GM04504 (cell line): Measurements from ENCODE around the gene ZBTB34.
"Not testable (repeated sequence)": the region's sequence is repeated elsewhere in the genome, so short reads cannot be mapped to it uniquely, and the experiment has no call there.

Experiments
- DNase-seq: peaks from one replicate; pipeline ENCODE4 v3.0.0-alpha.2; 2012; ENCODE audit warnings: low read depth

ZBTB34 gene

GRCh38 chr9:126860077-126860756 is at the start of gene ZBTB34:
Gene ZBTB34, plus strand, starts transcription at chr9:126860639. Its CDS starts 18,761 bp downstream, at chr9:126879400.
- no peak for DNase-seq

DNA sequence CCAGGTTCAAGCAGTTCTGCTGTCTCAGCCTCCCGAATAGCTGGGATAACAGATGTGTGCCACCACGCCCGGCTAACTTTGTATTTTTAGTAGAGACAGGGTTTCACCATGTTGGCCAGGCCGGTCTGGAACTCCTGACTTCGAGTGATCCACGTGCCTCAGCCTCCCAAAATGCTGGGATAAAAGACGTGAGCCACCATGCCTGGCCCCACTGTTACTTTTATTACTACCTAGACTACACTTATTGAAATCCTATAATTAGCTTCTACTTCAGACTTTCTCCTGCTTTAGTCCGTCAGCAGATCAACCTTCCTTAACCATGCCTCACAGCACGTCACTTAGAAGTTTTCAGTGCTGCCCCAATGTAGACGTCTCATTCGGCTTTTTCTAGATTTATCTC is 47.4 kb upstream of the ZBTB34 start:
- no peak for DNase-seq

DNA sequence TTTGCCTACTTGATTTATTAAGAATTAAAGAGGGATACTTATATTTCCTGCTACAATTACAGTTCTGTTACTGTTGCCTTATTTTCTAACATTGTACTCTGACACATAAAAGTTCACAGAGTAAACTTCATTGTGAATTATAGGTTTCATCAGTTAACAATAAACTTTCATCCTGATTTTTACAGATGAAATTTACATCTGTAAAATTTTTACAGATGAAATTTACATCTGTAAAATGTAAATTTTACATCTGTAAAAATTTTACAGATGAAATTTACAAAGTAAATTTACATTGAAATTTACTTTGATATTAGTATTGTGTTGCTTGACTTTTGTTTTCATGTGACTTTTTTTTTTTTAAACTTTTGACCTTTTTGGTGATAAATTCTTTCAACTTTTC is 46.3 kb upstream of the ZBTB34 start:
- no peak for DNase-seq

DNA sequence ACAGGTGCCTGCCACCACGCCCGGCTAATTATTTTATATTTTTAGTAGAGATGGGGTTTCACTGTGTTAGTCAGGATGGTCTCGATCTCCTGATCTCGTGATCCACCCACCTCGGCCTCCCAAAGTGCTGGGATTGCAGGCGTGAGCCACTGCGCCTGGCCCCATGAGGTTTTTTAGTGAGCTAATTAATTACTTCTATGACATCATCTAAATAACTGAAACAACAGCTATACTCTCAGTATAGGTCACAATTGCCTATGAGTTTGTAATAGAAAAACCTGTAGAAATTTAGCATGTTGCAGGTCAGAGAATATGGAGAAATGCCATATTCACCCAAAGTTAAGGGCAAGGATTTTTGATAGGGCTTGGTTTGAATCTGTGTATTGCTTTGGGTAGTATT is 42.8 kb upstream of the ZBTB34 start:
- not testable (repeated sequence) for DNase-seq

DNA sequence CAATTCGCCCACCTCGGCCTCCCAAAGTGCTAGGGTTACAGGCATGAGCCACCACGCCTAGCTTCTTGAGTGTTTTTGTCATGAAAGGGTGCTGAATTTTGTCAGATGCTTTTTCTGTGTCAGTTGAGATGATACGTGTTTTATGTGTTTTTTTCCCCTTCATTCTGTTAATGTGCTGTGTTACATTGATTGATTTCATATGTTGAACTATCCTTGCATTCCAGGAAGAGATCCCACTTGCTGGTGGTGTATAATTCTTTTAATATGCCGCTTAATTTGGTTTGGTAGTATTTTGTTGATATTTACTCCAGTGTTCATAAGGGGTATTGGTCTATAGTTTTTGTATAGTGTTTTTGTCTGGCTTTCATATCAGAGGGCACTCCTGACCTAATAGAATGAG is 42.0 kb upstream of the ZBTB34 start:
- DNase-seq: no peak

DNA sequence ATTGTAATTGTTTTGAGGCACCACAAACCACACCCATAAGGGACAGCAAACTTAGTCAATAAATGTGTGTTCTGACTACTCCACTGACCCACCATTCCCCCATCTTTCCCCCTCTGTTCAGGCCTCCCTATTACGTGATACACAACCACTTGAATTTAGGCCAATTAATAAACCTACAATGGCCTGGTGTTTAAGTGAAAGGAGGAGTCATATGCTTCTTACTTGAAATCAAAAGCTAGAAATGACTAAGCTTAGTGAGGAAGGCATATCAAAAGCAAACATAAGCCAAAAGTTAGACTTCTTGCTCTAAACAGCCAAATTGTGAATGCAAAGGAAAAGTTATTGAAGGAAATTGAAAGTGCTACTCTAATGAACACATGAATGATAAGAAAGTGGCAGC is 41.0 kb upstream of the ZBTB34 start:
- DNase-seq: no peak

- DNase-seq: no peak
Measured at GRCh38 chr9:126822278-126822677, 38.2 kb upstream of the ZBTB34 start.

GRCh38 chr9:126822873-126823272 is 37.6 kb upstream of the ZBTB34 start:
- DNase-seq: no peak

DNA sequence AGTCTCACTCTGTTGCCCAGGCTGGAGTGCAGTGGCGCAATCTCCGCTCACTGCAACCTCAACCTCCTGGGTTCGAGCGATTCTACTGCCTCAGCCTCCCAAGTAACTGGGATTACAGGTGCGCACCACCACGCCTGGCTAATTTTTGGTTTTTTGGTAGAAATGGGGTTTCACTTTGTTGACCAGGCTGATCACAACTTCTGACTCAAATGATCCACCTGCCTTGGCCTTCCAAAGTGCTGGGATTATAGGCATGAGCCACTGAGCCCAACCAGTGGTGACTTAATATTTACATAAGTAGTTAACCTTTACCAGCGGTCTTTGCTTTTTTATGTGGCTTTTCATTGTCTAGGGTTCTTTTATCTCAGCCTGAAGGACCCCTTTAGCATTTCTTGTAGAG is 36.4 kb upstream of the ZBTB34 start:
- not testable (repeated sequence) for DNase-seq

GRCh38 chr9:126827227-126827626 is 33.2 kb upstream of the ZBTB34 start:
- no peak for DNase-seq

- DNase-seq: no peak
Measured at GRCh38 chr9:126829035-126829434, 31.4 kb upstream of the ZBTB34 start.

- no peak for DNase-seq
Measured at GRCh38 chr9:126830827-126831226, 29.6 kb upstream of the ZBTB34 start.

- DNase-seq: no peak
Measured at GRCh38 chr9:126832440-126832839, 28.0 kb upstream of the ZBTB34 start.

DNA sequence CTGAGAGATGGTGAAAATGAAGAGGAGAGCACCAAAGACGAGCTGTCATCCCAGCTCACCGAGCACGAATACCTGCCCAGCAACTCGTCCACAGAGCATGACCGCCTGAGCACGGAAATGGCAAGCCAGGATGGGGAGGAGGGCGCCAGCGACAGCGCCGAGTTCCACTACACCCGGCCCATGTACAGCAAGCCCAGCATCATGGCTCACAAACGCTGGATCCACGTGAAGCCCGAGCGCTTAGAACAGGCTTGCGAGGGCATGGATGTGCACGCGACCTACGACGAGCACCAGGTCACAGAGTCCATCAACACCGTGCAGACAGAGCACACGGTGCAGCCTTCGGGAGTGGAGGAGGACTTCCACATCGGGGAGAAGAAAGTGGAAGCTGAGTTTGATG is 27.4 kb upstream of the ZBTB34 start:
- no peak for DNase-seq

GRCh38 chr9:126833710-126834345 is 26.6 kb upstream of the ZBTB34 start:
- no peak for DNase-seq

DNA sequence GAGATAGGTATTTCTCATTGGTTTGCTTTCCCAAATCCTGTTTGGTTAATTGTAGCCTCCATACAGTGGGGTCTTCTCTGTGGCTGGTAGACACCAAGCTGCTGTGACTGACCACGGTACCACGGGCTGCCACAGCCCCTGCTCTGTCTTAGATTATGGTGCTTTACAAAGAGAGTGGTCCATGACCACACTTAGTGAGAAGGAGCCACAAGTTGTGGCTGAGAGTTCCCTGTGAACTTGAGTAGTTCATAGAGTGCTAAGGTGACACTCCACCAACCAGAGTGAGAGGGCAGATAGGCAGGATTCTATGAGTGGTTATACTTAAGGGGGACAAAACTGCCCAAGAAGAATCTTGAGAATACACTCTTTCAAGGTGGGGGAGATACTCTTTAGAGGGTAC is 25.8 kb upstream of the ZBTB34 start:
- no peak for DNase-seq

GRCh38 chr9:126836216-126836615 is 24.2 kb upstream of the ZBTB34 start:
- DNase-seq: peak; percentile 18

DNA sequence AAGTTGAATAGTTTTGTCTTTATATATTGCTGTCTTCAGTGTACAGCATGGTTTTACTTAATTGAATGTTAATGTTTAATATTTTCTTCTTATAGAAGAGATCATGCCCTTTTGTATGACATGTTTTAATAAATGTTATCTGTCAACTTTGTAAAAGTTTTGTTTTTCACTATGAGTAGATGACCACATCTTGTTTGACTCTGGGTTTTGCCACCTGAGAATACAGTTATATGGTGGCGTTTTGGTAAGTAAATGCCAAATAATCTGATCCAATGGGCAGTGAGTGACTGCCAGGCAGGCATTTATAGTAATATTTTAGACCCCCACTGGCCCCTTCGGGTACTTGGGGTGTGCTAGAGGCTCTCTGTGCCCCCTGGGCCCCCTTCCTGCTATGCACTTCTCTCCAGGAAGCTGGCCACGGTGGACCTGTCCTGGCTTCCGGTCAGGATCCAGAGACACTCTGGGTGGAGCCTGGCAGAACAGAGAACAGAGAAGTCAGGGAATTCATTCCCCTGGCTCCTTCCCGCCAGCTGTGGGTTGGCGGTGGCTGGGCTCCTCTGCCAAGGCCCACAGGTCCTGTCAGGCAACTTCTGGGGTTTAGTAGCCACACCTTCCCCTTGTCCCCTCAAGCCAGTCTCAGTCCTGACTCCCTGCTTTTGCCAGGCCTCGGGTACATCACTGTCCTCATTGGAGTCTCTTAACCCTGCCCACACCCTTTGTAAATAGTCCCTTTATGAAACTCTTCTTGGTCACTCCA is 22.2 kb upstream of the ZBTB34 start:
- DNase-seq: no peak

DNA sequence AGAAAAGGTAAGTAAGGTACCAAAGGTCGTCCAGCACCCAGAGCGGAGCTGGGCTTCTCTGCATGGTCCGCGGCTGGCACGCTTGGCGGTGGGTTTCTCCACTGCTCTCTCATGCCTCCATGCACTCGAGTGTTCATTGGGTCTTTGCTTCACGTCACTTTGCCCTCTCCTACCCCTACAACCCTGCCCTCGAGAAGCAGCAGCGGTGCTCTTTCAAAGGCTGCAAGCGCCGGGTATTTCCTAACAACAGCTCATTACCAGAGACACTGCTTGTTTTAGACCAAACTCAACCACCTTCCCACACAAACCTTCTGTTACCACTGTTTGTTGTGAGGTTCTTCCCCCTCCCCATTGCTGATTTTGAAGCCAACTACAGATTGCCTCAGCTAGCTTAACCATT is 21.5 kb upstream of the ZBTB34 start:
- DNase-seq: no peak

DNA sequence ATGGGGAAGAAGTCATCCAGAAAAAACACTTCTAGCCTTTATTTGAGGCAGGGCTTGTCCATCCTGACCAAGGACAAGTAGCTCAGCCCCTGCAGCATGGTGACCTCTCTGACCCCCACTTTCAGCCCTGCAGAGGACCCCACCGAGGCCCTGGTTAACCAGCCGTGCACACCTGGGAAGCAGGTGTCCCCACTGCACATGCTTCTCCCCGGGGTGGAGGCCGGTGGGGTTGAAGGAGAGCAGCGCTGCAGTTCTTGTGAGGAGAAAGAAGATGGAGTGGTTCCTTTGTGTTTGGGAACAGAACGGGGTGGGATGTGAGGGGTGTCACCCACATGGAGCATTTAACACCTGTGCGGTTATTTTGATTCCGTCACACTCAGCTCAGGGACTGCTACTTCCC is 21.1 kb upstream of the ZBTB34 start:
- DNase-seq: no peak

DNA sequence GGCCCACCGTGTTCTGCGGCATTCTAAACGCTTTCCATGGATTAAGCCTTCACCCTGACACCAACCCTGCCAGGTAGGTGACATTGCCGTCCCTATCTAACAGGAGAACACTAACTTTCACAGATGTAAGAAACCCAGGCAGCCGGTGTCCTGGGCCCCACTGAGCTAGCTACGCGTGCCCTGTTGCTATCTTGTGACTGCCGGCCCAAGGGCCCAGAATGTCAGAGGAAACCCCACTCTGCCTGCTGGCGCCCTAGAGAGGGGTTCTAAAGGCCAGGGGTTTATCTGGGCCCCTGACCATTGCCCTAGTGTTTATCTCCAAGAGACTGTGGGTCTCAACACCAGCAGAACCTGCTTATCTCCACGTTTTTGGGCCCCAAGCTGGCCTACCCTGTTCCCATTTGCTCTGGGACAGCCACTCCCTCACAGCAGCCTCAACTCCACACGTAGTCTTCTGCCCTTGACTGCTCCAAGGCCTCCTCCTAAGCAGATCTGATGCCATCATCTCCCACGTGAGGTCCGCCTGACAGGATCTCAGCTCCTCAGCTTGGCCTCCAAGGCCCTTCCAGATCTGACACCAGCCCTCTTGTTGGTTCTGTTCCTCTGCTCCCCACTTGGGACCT is 18.1 kb upstream of the ZBTB34 start:
- no peak for DNase-seq

DNA sequence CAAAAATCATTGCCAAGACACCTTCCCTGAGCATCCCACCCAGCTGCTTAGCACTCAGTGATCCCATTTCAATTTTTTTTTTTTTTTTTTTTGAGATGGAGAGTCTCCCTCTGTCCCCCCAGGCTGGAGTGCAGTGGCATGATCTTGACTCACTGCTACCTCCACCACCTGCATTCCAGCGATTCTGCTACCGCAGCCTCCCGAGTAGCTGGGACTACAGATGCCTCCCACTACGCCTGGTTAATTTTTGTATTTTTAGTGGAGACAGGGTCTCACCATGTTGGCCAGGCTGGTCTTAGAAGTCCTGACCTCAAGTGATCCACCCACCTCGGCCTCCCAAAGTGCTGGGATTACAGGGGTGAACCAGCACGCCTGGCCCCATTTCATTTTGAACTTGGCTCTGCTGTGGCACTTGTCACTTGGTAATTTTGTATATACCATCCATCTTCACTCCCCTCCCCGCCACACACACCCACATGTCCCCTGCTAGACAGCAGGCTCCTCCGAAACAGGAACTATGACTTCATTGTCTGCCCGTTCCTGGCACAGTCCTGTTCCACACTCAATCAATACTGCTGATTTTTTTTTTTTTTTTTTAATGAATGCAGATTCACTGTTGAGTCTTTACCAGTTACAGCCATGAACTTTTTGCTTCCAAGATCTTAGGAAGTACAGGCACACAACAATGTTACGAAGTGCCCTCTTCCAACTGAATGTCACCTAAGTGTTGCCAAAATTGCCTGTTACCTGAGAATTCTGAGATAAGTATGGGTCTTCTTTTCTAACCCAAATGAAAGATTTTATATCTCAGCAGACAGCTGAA is 17.3 kb upstream of the ZBTB34 start:
- DNase-seq: no peak
